AG10803 (cell line): ENCODE measurements around the gene CCL16.

ENCODE experiments used
- DNase-seq: peaks from one replicate; pipeline ENCODE4 v3.0.0; 2010; ENCODE audit warnings: low read depth
- H3K4me3 ChIP-seq: 2 replicates; pipeline ENCODE4 v1.5.1; 2011; ENCODE audit warnings: mild to moderate bottlenecking, low read length, control low read depth
- CTCF ChIP-seq: conservative IDR thresholded peaks from 2 replicates; pipeline ENCODE4 v1.5.1; 2011; ENCODE audit warnings: mild to moderate bottlenecking, low read length, control low read depth, inconsistent platforms

CCL16 gene

GRCh38 chr17:36014946-36015345 lies 33.6 kb upstream of the CCL16 start:
- no peak for DNase-seq
- no peak for TF ChIP-seq CTCF
- no peak overlapping the region for H3K4me3 ChIP-seq

GRCh38 chr17:36011201-36011600 lies 29.9 kb upstream of the CCL16 start:
- TF ChIP-seq CTCF = no peak
- DNase-seq = no peak
- no peak overlapping the region for H3K4me3 ChIP-seq

GRCh38 chr17:36008998-36009665 lies 27.8 kb upstream of the CCL16 start:
- no peak overlapping the region for H3K4me3 ChIP-seq
- peak; percentile 31 for TF ChIP-seq CTCF
- no peak for DNase-seq

GRCh38 chr17:36004594-36005108 lies 23.4 kb upstream of the CCL16 start:
- TF ChIP-seq CTCF = no peak
- no peak for DNase-seq
- no peak overlapping the region for H3K4me3 ChIP-seq

- no peak for TF ChIP-seq CTCF
- DNase-seq = no peak
- no peak overlapping the region for H3K4me3 ChIP-seq
Observed at GRCh38 chr17:36002631-36003030, 21.3 kb upstream of the CCL16 start.

GRCh38 chr17:36001862-36002603 lies 20.7 kb upstream of the CCL16 start:
- no peak for TF ChIP-seq CTCF
- no peak for DNase-seq
- H3K4me3 ChIP-seq = no peak overlapping the region
